GM19025 (cell line): ENCODE data around the gene SLC35B1.
"Not testable (repeated sequence)": the region's sequence is repeated elsewhere in the genome, so short reads cannot be mapped to it uniquely, and the experiment has no call there.

Experiments
- ATAC-seq: cut with Tn5 transposase; IDR thresholded peaks from one replicate; pipeline ENCODE4 v1.9.1; 2021; ENCODE audit warnings: mild to moderate bottlenecking, low read depth, moderate library complexity; ENCODE audit not compliant: unreplicated experiment

Gene SLC35B1

DNA sequence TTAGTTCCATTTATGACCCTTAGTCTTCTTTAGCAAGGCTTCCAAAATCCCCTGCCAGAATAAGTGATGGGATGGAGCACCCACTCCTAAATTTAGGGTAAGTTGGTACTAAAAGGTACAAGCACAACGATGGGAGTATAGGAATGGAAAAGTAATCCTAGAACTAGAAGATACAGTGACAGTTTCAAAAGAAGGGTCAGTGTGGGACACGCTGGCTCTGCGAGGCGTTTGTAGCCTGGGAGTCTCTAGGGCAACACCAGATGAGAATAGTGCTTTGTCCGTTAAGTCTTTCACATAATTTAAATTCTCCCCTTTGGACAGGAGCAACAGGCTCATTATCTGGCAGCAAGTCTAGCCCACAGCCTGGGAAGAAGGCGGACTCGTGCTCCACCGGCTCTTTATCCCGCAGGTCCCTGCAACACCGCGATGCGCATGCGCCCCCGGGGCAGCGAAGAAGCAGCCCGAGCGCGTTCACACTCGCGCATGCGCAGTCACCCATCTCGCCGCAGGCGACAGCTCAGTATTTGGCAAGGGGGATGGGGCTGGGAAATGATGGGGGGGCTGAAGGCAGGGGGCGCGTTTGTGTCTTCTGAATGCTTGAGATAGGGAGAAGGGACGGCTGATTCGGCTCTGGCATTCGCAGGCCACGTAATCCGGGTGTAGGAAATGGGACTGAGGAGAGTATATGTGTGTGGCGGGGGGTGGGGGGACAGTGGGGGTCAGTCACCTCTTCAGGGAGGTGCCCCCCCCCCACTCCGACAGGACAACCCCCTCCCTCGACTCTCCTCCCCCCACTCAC is 30.4 kb downstream of the SLC35B1 start:
- ATAC-seq, result no peak

DNA sequence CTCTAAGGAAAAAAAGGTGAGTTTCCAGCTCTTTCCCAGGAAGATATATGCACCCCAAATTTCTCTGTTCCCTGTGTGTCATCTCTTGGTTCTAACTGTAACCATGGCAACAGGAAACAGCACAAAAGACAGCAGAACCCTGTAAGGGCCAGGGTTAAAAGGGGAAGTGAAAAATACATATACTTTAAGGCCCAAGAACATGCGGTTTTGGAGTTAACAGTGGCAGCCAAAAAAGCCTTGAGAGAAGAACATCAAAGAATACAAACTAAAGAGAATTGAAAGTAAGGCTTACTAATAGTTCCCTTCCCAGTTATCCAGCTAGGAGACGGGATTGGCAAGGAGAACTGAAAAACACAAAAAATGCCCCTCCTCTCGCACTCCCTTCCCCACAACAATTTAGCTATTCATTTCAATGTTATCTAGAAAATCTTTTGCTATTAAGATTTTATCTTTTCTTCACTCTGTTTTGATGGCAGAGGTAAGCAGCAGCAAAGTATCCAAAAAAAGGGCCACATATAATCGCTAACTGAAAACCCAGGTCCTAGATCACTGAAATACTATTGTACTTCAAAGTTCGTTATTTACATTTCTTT is 31.4 kb downstream of the SLC35B1 start:
- peak; percentile 59 for ATAC-seq

DNA sequence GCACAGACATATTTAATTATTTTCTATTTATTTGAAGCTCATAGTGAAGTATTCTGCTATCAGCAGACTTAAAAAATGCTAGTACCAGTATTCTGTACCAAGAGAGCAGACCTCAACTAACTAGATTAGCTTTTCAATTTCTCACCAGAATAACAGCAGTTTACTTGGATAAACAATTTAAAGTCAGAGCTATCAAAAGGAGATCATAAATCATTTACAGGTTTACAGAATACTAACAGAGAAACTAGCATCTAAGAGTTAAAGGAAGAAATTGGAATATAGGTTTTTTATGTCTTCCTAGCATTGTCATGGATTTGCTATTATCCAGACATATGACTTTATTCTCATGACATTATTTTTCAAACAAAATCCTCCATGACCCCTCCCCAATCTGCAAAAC is 33.3 kb downstream of the SLC35B1 start:
- ATAC-seq, result no peak

DNA sequence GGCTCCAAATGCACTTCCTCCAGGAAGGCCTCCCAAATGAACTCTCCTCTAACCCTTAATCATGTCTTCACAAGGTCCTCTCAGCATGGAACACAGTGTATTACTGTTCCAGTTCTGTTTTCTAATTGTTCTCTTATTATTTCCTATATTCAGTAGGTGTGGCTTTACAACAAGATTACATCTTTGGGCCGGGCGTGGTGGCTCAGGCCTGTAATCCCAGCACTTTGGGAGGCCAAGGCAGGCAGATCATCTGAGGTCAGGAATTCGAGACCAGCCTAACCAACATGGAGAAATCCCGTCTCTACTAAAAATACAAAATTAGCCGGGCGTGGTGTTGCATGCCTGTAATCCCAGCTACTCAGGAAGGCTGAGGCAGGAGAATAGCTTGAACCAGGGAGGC is 34.1 kb downstream of the SLC35B1 start:
- ATAC-seq, result not testable (repeated sequence)

DNA sequence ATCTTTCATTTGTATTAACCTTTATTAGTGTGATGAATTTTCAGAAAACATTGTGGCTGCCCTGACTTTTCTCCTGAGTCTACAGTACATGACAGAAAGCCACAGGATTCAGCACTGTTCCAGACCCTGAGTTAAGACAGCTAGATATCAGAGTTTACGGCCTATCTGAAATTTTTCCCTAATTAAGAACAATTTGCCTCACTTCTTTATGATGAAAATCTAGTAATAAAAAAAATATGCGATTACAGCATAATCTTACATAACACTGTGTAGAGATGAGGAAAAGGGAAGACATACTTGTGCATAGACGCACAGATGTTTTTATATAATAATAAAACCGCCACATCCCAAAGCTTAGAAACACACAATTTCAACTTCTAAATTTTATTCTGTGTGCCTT is 37.1 kb downstream of the SLC35B1 start:
- ATAC-seq, result no peak

DNA sequence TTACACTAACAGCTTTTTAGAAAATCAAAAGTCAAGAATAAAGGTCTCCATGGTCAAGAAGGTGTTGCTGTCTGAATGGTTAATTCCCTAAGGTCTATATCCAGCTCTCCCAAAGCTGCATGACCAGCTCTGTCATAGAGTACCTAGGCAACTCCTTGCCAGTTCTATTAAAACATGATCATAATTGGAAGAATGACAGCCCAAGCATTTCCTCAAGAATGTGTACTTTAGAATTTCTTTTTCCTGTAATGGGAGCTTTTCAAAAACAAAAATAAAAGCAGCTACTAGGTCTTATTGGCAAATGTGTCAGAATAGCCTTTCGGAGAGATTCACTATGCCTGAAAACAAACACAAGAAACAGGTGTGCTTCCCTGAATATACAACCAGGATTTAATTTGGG is 37.8 kb downstream of the SLC35B1 start:
- ATAC-seq, result no peak

DNA sequence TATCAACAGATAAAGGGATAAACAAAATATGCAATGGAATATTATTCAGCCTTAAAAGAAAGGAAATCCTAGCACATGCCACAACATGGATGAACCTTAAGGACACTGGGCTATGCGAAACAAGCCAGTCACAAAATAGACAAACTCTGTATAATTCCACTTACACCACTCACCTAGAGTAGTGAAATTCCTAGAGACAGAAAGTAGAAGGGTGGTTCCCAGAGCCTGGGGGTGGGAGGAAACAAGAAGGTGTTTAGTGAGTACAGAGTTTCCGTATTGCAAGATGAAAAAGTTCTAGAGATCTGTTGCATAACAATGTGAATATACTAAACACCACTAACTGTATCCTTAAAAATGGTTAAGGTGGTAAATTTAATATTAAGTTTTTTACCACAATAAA is 39.9 kb downstream of the SLC35B1 start:
- no peak for ATAC-seq

DNA sequence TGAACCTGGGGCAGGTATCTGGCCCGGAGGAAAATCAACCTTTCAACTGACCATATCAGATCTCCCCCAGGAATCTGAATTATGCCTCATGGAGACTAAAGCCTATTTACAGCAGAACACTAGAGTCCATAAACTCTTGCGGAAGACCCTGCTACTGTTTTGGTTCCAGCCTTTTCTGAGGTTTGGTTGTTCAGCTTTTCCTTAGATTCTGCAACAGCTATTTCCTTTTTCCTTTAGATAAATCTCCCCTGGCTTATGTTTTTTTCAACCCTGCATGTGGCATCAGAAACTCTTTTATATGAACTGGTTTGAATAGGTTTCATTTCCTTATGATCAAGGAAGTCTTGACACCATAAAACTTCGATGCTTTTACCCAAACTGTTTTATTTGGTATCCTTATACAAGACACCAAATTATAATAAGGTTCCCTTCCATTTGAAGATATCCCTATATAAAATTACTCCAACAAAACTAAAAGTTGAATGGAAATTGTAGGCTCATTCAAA is 43.0 kb downstream of the SLC35B1 start:
- ATAC-seq, result no peak

DNA sequence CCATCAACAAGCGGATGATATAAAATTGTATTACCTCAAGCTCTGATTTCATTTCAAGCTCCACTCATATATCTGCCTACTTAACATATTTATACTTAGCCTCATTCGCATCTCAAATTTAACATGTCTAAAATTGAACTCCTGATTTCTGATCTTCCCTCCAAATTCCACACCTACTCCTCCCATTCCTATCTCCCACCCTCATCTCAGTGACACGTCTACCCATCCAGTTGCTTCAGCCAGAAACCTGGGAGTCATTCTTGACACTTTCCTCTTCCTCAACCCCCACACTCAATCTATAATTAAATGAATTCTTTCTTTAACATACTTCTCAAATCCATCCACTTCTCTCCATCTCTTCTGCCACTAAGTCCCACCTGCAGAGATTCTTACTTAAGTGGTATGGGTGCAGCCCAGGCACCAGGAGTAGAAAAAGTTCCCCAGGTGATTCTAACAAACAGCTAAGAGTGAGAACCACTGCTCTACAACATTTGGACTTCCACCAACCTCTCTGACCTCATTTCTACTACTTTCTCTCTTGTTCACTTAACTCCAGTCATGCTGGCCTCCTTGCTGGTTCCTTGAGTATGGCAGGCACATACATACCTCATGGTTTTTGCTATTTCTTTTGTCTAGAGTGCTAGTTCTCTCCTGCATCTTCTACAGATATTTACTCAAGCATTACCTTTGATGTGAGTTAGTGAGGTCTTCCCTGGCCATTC is 47.9 kb downstream of the SLC35B1 start:
- no peak for ATAC-seq

DNA sequence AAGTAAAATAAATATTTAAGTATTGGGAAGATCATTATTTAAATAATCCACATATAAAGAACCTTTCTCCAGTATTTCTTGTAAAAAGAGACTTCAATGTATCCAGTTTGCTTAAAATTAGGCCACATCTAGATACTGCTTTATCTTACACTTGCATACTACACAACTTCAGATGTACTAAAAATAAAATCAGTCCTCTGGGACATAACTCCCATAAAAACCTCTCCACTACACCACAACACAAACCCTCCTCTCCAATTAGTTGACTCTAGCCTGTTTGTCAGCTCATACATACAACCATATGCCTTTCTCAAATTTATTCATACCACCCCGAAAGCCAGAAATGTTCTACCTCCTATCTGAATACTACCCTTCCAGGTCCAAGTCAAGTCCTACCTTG is 51.5 kb downstream of the SLC35B1 start:
- no peak for ATAC-seq
